SK-N-SH treated with all-trans-retinoic acid at 6 μM for 48 hours (cell line): ENCODE results near the gene RIMKLA.

ENCODE experiments used
- ATAC-seq: fragments of 200-7000 bp; cut with Tn5 transposase; 3 replicates; pipeline ENCODE4 v1.9.1; 2020; ENCODE audit warnings: mild to moderate bottlenecking, moderate library complexity
- BACH2 ChIP-seq: fragments of 250-450 bp; sonication (Bioruptor Pico); IDR thresholded peaks from 2 replicates; pipeline ENCODE4 v1.9.0; 2021; ENCODE audit warnings: mild to moderate bottlenecking, borderline replicate concordance
- ESRRG ChIP-seq: fragments of 250-450 bp; sonication (Bioruptor Pico); IDR thresholded peaks from 2 replicates; pipeline ENCODE4 v1.6.1; 2021; ENCODE audit warnings: mild to moderate bottlenecking
- ISL1 ChIP-seq: fragments of 250-450 bp; sonication (Bioruptor Pico); IDR thresholded peaks from 2 replicates; pipeline ENCODE4 v2.1.2; 2022; ENCODE audit warnings: mild to moderate bottlenecking, moderate library complexity
- ZNF565 ChIP-seq: fragments of 450-650 bp; formaldehyde crosslinking; conservative IDR thresholded peaks from 2 replicates; pipeline ENCODE4 v1.5.0; 2020; ENCODE audit warnings: low read depth, mild to moderate bottlenecking, moderate library complexity
- ZNF8 ChIP-seq: fragments of 450-650 bp; formaldehyde crosslinking; IDR thresholded peaks from 2 replicates; pipeline ENCODE4 v1.5.0; 2020; ENCODE audit warnings: mild to moderate bottlenecking, moderate library complexity

RIMKLA gene

DNA sequence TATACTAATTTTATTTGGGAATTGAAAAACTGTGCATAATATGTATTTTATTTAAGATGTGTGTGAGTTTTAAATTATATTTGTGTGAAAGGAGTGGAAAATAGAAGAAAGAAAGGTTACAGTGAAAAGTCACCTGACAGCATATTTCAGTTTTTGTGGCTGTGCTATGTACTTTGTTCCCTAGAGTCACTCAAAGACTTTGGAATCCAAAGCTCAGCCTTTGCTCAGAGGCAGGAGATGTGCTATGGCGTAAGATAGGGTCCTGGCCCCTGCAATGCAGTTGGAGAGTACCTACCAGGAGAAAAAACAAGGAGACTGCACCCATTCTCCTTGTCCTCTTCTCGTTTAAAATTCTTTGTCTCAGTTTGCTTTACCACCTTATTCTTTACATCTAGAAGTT lies 85.4 kb downstream of the RIMKLA start:
- ATAC-seq: no peak
- TF ChIP-seq ESRRG (CRISPR knock-in tag) (no peak), BACH2 (CRISPR knock-in tag) (no peak)
- TF ChIP-seq, all 23 proteins: peak for 0

DNA sequence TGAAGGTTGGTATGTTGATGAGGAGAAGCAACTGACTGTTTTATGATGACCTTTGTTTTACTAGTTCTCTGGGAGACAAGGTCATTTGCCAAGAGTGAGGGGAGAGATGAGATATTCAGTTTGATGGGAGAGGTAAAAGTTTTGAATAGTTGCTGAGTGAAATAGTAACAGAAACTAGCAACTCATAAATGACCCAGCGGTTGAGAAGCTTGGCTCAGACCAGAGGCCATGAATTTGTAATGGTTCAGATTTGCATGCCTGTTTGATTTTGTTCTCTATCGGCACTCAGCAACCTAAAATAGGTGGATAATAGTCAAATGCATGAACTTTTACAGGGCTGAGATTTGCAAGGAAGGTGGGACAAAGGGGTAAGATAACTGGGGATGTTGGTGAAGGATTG lies 89.1 kb downstream of the RIMKLA start:
- no peak for ATAC-seq
- TF ChIP-seq ZNF8 (CRISPR knock-in tag) (no peak), ISL1 (CRISPR knock-in tag) (no peak), ZNF565 (CRISPR knock-in tag) (no peak), BACH2 (CRISPR knock-in tag) (no peak)
